ENCODE results near the gene DUSP3. TPM values are rescaled to one million over a fixed set of nuclear protein-coding genes. Genes with fewer than 3 reads are reported as not detected.

DUSP3 gene
- total RNA-seq (2021): 37.2 and 38.4 TPM in 2 replicates
- percentile 77 among the genes with signal in this experiment for Bru-seq, nascent RNA
- percentile 89 among the genes with signal in this experiment for BruChase-seq, experiment 1, labeled RNA remaining after a 2-hour chase
- percentile 94 among the genes with signal in this experiment for BruChase-seq, experiment 2, labeled RNA remaining after a 6-hour chase
- long read RNA-seq, full-length matches to known transcripts: 32 of 50 reads
- long read RNA-seq, partial matches to known transcripts: 2 of 50 reads
- long read RNA-seq, other reads (novel, unspliced or antisense): 16 of 50 reads

DNA sequence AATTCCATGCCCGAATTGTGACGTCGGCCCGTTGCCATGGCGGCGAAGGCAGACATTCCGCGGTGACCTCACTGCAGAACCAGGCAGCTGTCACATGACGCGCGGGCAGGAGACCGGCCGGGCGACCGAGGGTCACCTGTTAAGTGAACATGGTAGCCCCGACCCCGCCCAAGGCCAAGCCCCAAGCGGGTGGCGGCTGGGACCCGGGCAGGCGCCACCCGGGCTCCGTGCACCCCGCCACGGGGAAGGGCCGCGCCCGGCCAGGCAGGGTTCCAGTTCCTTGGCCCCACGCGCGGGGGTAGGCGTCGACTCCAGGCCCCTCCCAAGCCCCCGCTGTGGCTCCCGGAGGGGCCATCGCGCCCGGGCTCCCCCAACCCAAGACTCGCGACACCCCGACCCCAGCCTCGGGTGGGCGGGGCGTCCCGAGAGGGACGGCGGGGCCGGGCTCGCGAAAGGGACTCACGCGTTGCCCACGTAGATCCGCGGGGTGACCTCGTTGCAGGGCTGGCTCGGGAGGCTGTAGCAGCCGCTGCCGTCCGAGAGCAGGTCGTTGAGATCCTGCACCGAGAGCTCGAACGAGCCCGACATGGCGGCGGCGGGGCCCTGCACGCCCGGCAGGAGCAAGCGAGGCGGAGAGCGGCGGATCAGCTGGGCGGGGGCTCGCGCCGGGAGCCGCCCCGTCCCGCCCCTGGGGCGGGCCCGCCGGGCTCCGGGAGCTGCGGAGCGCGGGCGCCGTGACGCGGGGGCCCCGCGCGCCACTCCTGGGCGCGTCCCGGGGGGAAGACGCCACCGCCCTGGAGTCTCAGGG lies at the start of gene DUSP3:
TSS of gene DUSP3 (minus strand) at position 641 of the 808 bp plus-strand sequence. CDS start at position 588, 53 bp downstream.
- Histone ChIP-seq H3K4me3 (peak within 1 kb of the TSS; percentile 81), H3K9me2 (ENCODE audit: insufficient read depth) (no peaks in the 10 kb centered on the region), H3K9me3 (ENCODE audit: insufficient read depth, low read depth) (no peaks in the 10 kb centered on the region), H2AFZ (peak within 1 kb of the TSS; percentile 99), H3K27me3 (ENCODE audit: insufficient read depth, low read depth) (peaks cover 20% of the 10 kb centered on the region; the same call in 1 of the 2 replicates), H3K79me2 (ENCODE audit: low read depth) (peaks cover 27% of the 10 kb centered on the region), H3K36me3 (ENCODE audit: low read depth) (0 out of 2 replicates have a peak, but pooled peaks cover 8% of the 10 kb centered on the region), H3K4me1 (replicated peaks; ENCODE audit: insufficient read depth) (peaks cover 14% of the 10 kb centered on the region), H3K27ac (peak within 1 kb of the TSS; percentile 76), H3K4me2 (peak within 1 kb of the TSS; percentile 92), H3F3A (ENCODE audit: insufficient read depth, low read depth) (peaks cover 7% of the 10 kb centered on the region; the same call in 1 of the 2 replicates), H4K20me1 (ENCODE audit: insufficient read depth) (no peaks in the 10 kb centered on the region; the same call in 1 of the 2 replicates)
- peak; percentile 89 to 94 for DNase-seq
- BruUV-seq (replicated peaks): no TSS peak
- intact Hi-C loops (cut with micrococcal nuclease; ENCODE audit: unreplicated experiment): loop anchor here (1.0 to 2.0 kb wide), 2 partner anchors 61 to 68 kb away; partner anchors contain the start of gene CD300LG
- ChIA-PET POLR2A (ENCODE audit: unreplicated experiment) (interaction anchor here (0.5 to 1.1 kb wide), 7 partner anchors 61 to 1624 kb away, joined by 3 to 13 read pairs (median 5); no protein-coding TSS in a partner anchor), CTCF (no interaction called here)
- no peak for TF ChIP-seq EZH2 (IDR thresholded peaks at IDR 0.05; ENCODE audit: low read depth)
- TF ChIP-seq, protein P1, sequence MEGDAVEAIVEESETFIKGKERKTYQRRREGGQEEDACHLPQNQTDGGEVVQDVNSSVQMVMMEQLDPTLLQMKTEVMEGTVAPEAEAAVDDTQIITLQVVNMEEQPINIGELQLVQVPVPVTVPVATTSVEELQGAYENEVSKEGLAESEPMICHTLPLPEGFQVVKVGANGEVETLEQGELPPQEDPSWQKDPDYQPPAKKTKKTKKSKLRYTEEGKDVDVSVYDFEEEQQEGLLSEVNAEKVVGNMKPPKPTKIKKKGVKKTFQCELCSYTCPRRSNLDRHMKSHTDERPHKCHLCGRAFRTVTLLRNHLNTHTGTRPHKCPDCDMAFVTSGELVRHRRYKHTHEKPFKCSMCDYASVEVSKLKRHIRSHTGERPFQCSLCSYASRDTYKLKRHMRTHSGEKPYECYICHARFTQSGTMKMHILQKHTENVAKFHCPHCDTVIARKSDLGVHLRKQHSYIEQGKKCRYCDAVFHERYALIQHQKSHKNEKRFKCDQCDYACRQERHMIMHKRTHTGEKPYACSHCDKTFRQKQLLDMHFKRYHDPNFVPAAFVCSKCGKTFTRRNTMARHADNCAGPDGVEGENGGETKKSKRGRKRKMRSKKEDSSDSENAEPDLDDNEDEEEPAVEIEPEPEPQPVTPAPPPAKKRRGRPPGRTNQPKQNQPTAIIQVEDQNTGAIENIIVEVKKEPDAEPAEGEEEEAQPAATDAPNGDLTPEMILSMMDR (conservative IDR thresholded peaks at IDR 0.05): no peak

DNA sequence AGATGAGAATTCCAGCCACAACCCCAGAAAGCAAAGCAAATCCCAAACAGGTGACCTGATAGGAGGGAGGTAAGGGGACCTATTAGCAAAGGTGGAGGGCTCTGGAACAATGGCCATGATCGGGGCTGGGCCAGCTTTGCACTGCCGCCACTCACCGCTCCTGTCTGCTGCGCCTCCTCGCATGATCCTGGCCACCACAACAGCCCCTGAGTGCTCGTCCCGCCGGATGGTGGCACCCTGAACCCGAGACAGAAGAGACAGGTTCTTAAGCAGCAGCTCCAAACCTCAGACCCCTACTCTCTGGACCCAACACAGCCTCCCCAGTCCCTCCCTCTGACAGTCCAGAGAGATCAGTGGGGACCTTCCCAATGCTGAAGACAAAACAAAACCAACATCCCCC lies 48.8 kb upstream of the DUSP3 start:
- CTCF ChIA-PET: no interaction called here
- POLR2A ChIA-PET (ENCODE audit: unreplicated experiment): no interaction called here

DNA sequence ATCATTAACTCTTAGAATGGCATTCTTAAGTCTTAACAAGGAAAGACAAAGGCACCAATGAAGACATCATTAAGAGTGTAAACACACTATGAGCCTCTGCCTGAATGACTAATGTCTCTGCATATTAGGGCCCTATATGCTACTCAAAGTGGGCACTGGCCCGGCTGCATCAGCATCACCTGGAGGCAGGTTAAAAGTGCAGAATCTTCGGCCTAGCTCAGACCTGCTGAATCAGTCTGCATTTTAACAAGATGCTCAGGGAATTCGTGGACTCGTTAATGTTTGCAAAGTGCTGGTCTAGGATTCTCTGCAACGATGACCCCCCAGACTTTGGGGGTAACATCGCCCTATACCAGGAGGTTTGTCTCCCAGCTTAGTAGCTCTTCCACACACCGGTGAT lies 47.4 kb upstream of the DUSP3 start:
- Histone ChIP-seq H3K4me3 (no peak overlapping the region), H3K79me2 (ENCODE audit: low read depth) (no peaks in the 10 kb centered on the region), H4K20me1 (ENCODE audit: insufficient read depth) (no peaks in the 10 kb centered on the region), H2AFZ (no peak overlapping the region), H3K9me3 (ENCODE audit: insufficient read depth, low read depth) (no peaks in the 10 kb centered on the region), H3K9me2 (ENCODE audit: insufficient read depth) (no peaks in the 10 kb centered on the region), H3F3A (ENCODE audit: insufficient read depth, low read depth) (no peaks in the 10 kb centered on the region; the same call in 1 of the 2 replicates), H3K4me1 (replicated peaks; ENCODE audit: insufficient read depth) (no peaks in the 10 kb centered on the region), H3K27ac (no peak overlapping the region), H3K36me3 (ENCODE audit: low read depth) (peaks cover 6% of the 10 kb centered on the region; the same call in 1 of the 2 replicates), H3K4me2 (no peak overlapping the region), H3K27me3 (ENCODE audit: insufficient read depth, low read depth) (no peaks in the 10 kb centered on the region)
- POLR2A ChIA-PET (ENCODE audit: unreplicated experiment): no interaction called here
- intact Hi-C loops (cut with micrococcal nuclease; ENCODE audit: unreplicated experiment): no loop called here
- CTCF ChIA-PET: interaction anchor here (0.5 to 0.6 kb wide), 2 partner anchors 100 to 164 kb away, joined by 3 read pairs; no protein-coding TSS in a partner anchor
- DNase-seq: no peak
- no peak for TF ChIP-seq EZH2 (IDR thresholded peaks at IDR 0.05; ENCODE audit: low read depth)
- TF ChIP-seq, protein P1 (conservative IDR thresholded peaks at IDR 0.05): no peak
- no TSS peak for BruUV-seq (replicated peaks)

More for the DNA sequence above, 48.8 kb upstream of the DUSP3 start:
- BruUV-seq (replicated peaks): no TSS peak
- intact Hi-C loops (cut with micrococcal nuclease; ENCODE audit: unreplicated experiment): no loop called here
- no peak overlapping the region for H3K27ac ChIP-seq
- H3K9me2 ChIP-seq (ENCODE audit: insufficient read depth): no peaks in the 10 kb centered on the region
- no peak overlapping the region for H3K4me3 ChIP-seq
- no peak for DNase-seq
- H4K20me1 ChIP-seq (ENCODE audit: insufficient read depth): no peaks in the 10 kb centered on the region
- no peaks in the 10 kb centered on the region for H3F3A ChIP-seq (ENCODE audit: insufficient read depth, low read depth)
- H3K36me3 ChIP-seq (ENCODE audit: low read depth): peaks cover 7% of the 10 kb centered on the region; the same call in 1 of the 2 replicates
- peaks cover 10% of the 10 kb centered on the region for H3K4me1 ChIP-seq (replicated peaks; ENCODE audit: insufficient read depth)
- no peaks in the 10 kb centered on the region for H3K9me3 ChIP-seq (ENCODE audit: insufficient read depth, low read depth)
- peaks cover 8% of the 10 kb centered on the region; the same call in 1 of the 2 replicates for H3K79me2 ChIP-seq (ENCODE audit: low read depth)
- TF ChIP-seq, protein P1 (conservative IDR thresholded peaks at IDR 0.05): no peak
- TF ChIP-seq EZH2 (IDR thresholded peaks at IDR 0.05; ENCODE audit: low read depth): no peak
- H3K4me2 ChIP-seq: no peak overlapping the region
- no peak overlapping the region for H2AFZ ChIP-seq
- no peaks in the 10 kb centered on the region for H3K27me3 ChIP-seq (ENCODE audit: insufficient read depth, low read depth)

All from PC-9 (cell line).